Measurements from ENCODE around the gene LRRC18.

GRCh38 chr10:48905311-48905710 lies 34.3 kb downstream of the LRRC18 start:
- TF ChIP-seq TBP (CRISPR knock-in tag; IDR thresholded peaks at IDR 0.05): no peak
- TF ChIP-seq KDM1A (CRISPR knock-in tag; IDR thresholded peaks at IDR 0.05): no peak
- TF ChIP-seq CTCF (CRISPR knock-in tag; IDR thresholded peaks at IDR 0.05): no peak
- TF ChIP-seq REST (IDR thresholded peaks at IDR 0.05; ENCODE audit: borderline replicate concordance in 1 of 2, low read depth in 1 of 2, low read length in 2 of 2): no peak
